HEK293 (cell line): ENCODE data around the gene NMD3.

ENCODE experiments used
- GLI2 ChIP-seq: fragments of 450-650 bp; formaldehyde crosslinking; IDR thresholded peaks from 2 replicates; pipeline ENCODE4; 2017; ENCODE audit warnings: missing biosample characterization, missing genetic modification characterization, low read depth, borderline replicate concordance
- GLIS2 ChIP-seq: fragments of 450-650 bp; formaldehyde crosslinking; IDR thresholded peaks from 2 replicates; pipeline ENCODE4 v1.5.1; 2016; ENCODE audit warnings: missing biosample characterization, missing genetic modification characterization
- HOXC10 ChIP-seq: sonication (generic); formaldehyde crosslinking; IDR thresholded peaks from 2 replicates; pipeline ENCODE4 v1.8.1; 2023; ENCODE audit warnings: mild to moderate bottlenecking, missing genetic modification reagents
- KLF7 ChIP-seq: fragments of 450-650 bp; formaldehyde crosslinking; IDR thresholded peaks from 2 replicates; pipeline ENCODE4 v1.5.1; 2016; ENCODE audit warnings: missing biosample characterization, missing genetic modification characterization, borderline replicate concordance
- REPIN1 ChIP-seq: fragments of 450-650 bp; formaldehyde crosslinking; IDR thresholded peaks from 2 replicates; pipeline ENCODE4 v1.5.1; 2017; ENCODE audit warnings: missing biosample characterization, missing genetic modification characterization, low read depth
- YY2 ChIP-seq: fragments of 450-650 bp; formaldehyde crosslinking; IDR thresholded peaks from 2 replicates; pipeline ENCODE4 v1.5.1; 2016; ENCODE audit warnings: missing biosample characterization, missing genetic modification characterization
- ZBTB1 ChIP-seq: fragments of 450-650 bp; formaldehyde crosslinking; IDR thresholded peaks from 2 replicates; pipeline ENCODE4 v1.5.1; 2016; ENCODE audit warnings: missing biosample characterization, missing genetic modification characterization
- ZEB2 ChIP-seq: fragments of 450-650 bp; formaldehyde crosslinking; IDR thresholded peaks from 2 replicates; pipeline ENCODE4 v1.5.1; 2016; ENCODE audit warnings: missing biosample characterization, missing genetic modification characterization
- ZFP3 ChIP-seq: fragments of 450-650 bp; formaldehyde crosslinking; IDR thresholded peaks from 2 replicates; pipeline ENCODE4 v1.5.1; 2016; ENCODE audit warnings: low read depth, missing biosample characterization, missing genetic modification characterization
- ZNF266 ChIP-seq: fragments of 450-650 bp; formaldehyde crosslinking; IDR thresholded peaks from 2 replicates; pipeline ENCODE4 v1.5.1; 2016; ENCODE audit warnings: missing biosample characterization, missing genetic modification characterization, low read depth
- ZNF324 ChIP-seq: fragments of 450-650 bp; formaldehyde crosslinking; IDR thresholded peaks from 2 replicates; pipeline ENCODE4 v1.5.1; 2016; ENCODE audit warnings: missing biosample characterization, missing genetic modification characterization
- ZNF350 ChIP-seq: fragments of 450-650 bp; formaldehyde crosslinking; IDR thresholded peaks from 2 replicates; pipeline ENCODE4 v1.5.0; 2017; ENCODE audit warnings: missing biosample characterization, mild to moderate bottlenecking, missing genetic modification characterization
- ZNF404 ChIP-seq: fragments of 450-650 bp; formaldehyde crosslinking; IDR thresholded peaks from 2 replicates; pipeline ENCODE4 v1.5.1; 2017; ENCODE audit warnings: missing biosample characterization, missing genetic modification characterization
- ZNF473 ChIP-seq: fragments of 450-650 bp; formaldehyde crosslinking; IDR thresholded peaks from 2 replicates; pipeline ENCODE4 v1.5.1; 2017; ENCODE audit warnings: missing biosample characterization, missing genetic modification characterization
- ZNF510 ChIP-seq: fragments of 450-650 bp; formaldehyde crosslinking; IDR thresholded peaks from 2 replicates; pipeline ENCODE4 v1.5.1; 2018; ENCODE audit warnings: mild to moderate bottlenecking, missing genetic modification characterization, missing biosample characterization; ENCODE audit not compliant: insufficient replicate concordance
- ZNF530 ChIP-seq: fragments of 450-650 bp; formaldehyde crosslinking; IDR thresholded peaks from 2 replicates; pipeline ENCODE4 v1.5.1; 2016; ENCODE audit warnings: low read depth, missing biosample characterization, missing genetic modification characterization
- ZNF549 ChIP-seq: fragments of 450-650 bp; IDR thresholded peaks from 2 replicates; pipeline ENCODE4 v1.5.1; 2018; ENCODE audit warnings: missing biosample characterization, missing genetic modification characterization, mild to moderate bottlenecking, inconsistent platforms, moderate library complexity
- ZNF785 ChIP-seq: fragments of 450-650 bp; formaldehyde crosslinking; IDR thresholded peaks from 2 replicates; pipeline ENCODE4 v1.5.1; 2016; ENCODE audit warnings: missing biosample characterization, missing genetic modification characterization
- ZSCAN16 ChIP-seq: fragments of 450-650 bp; formaldehyde crosslinking; IDR thresholded peaks from 2 replicates; pipeline ENCODE4 v1.5.1; 2016; ENCODE audit warnings: missing biosample characterization, missing genetic modification characterization
- ZXDB ChIP-seq: fragments of 450-650 bp; formaldehyde crosslinking; IDR thresholded peaks from 2 replicates; pipeline ENCODE4 v1.5.1; 2016; ENCODE audit warnings: missing biosample characterization, missing genetic modification characterization
- TF ChIP-seq, protein P1 (sequence below): fragments of 450-650 bp; formaldehyde crosslinking; IDR thresholded peaks from 2 replicates; pipeline ENCODE4 v1.5.1; 2016; ENCODE audit warnings: missing biosample characterization, missing genetic modification characterization
- TF ChIP-seq, protein P2 (sequence below): fragments of 450-650 bp; formaldehyde crosslinking; IDR thresholded peaks from 2 replicates; pipeline ENCODE4 v1.5.1; 2016; ENCODE audit warnings: missing biosample characterization, missing genetic modification characterization, borderline replicate concordance
- TF ChIP-seq, protein P3 (sequence below): fragments of 450-650 bp; formaldehyde crosslinking; conservative IDR thresholded peaks from 2 replicates; pipeline ENCODE4 v1.5.1; 2016; ENCODE audit warnings: low read depth, missing biosample characterization, missing genetic modification characterization
- TF ChIP-seq, protein P4 (sequence below): fragments of 450-650 bp; formaldehyde crosslinking; IDR thresholded peaks from 2 replicates; pipeline ENCODE4 v1.5.1; 2016; ENCODE audit warnings: missing biosample characterization, missing genetic modification characterization
- TF ChIP-seq, protein P5 (sequence below): fragments of 450-650 bp; IDR thresholded peaks from 2 replicates; pipeline ENCODE4 v1.5.1; 2018; ENCODE audit warnings: missing biosample characterization, mild to moderate bottlenecking, missing genetic modification characterization
- TF ChIP-seq, protein P6 (sequence below): fragments of 450-650 bp; formaldehyde crosslinking; IDR thresholded peaks from 2 replicates; pipeline ENCODE4 v1.5.1; 2017; ENCODE audit warnings: missing biosample characterization, mild to moderate bottlenecking, missing genetic modification characterization, moderate library complexity

Gene NMD3

DNA sequence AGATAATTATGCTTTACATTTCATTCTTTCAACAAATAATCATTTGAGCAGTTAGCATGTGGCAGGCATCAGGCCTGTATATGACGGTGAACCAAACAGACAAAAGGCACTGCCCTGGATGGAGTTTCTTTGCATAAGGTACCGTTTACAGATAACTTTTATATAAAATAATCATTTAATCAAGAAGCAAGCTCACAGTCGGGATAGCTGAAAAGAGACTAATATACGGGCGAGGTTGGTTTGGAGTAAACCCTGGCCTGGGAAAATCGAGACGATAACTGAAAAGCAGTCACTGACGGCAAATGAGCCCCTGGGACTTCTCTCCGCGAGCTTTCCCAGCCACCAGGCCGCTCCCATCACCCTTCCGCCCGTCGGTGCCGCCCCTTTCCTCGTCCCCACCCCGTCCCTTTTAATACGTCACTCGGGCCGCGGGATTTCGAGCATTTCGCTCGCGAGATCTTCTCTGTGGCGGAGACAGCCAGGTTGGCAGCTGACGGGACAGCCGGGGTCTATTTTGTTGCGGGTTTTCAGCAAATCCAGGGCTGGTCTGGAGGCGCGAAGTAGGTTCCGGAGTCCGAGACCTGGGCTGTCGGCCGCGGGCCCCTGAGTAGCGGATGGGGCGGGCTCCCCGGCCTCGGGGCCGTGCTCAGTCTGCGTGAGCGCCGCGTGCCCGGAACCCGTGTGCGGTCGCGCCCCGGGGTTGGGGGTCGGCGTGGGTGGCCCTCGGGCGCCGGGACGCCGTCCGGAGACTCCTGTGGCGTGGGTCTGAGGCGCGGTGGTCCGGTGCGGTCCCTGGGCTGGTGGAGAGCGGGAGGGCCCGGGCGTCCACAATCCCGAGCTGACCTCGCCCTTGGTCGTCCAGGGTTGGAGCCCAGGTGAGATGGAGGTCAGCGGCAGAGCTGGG, at the start of gene NMD3 (continued):
- TF ChIP-seq, protein P1, sequence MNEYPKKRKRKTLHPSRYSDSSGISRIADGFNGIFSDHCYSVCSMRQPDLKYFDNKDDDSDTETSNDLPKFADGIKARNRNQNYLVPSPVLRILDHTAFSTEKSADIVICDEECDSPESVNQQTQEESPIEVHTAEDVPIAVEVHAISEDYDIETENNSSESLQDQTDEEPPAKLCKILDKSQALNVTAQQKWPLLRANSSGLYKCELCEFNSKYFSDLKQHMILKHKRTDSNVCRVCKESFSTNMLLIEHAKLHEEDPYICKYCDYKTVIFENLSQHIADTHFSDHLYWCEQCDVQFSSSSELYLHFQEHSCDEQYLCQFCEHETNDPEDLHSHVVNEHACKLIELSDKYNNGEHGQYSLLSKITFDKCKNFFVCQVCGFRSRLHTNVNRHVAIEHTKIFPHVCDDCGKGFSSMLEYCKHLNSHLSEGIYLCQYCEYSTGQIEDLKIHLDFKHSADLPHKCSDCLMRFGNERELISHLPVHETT = no peak
- TF ChIP-seq KLF7 (tag by site-specific recombination) = no peak
- TF ChIP-seq ZBTB1 (tag by site-specific recombination) = no peak
- TF ChIP-seq, protein P2, sequence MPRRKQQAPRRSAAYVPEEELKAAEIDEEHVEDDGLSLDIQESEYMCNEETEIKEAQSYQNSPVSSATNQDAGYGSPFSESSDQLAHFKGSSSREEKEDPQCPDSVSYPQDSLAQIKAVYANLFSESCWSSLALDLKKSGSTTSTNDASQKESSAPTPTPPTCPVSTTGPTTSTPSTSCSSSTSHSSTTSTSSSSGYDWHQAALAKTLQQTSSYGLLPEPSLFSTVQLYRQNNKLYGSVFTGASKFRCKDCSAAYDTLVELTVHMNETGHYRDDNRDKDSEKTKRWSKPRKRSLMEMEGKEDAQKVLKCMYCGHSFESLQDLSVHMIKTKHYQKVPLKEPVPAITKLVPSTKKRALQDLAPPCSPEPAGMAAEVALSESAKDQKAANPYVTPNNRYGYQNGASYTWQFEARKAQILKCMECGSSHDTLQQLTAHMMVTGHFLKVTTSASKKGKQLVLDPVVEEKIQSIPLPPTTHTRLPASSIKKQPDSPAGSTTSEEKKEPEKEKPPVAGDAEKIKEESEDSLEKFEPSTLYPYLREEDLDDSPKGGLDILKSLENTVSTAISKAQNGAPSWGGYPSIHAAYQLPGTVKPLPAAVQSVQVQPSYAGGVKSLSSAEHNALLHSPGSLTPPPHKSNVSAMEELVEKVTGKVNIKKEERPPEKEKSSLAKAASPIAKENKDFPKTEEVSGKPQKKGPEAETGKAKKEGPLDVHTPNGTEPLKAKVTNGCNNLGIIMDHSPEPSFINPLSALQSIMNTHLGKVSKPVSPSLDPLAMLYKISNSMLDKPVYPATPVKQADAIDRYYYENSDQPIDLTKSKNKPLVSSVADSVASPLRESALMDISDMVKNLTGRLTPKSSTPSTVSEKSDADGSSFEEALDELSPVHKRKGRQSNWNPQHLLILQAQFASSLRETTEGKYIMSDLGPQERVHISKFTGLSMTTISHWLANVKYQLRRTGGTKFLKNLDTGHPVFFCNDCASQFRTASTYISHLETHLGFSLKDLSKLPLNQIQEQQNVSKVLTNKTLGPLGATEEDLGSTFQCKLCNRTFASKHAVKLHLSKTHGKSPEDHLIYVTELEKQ (tag by site-specific recombination) = no peak
- no peak for TF ChIP-seq ZSCAN16 (tag by site-specific recombination)
- no peak for TF ChIP-seq ZNF473 (tag by site-specific recombination)
- TF ChIP-seq ZNF324 (tag by site-specific recombination) = no peak
- TF ChIP-seq ZNF266 (tag by site-specific recombination) = no peak
- TF ChIP-seq, protein P3, sequence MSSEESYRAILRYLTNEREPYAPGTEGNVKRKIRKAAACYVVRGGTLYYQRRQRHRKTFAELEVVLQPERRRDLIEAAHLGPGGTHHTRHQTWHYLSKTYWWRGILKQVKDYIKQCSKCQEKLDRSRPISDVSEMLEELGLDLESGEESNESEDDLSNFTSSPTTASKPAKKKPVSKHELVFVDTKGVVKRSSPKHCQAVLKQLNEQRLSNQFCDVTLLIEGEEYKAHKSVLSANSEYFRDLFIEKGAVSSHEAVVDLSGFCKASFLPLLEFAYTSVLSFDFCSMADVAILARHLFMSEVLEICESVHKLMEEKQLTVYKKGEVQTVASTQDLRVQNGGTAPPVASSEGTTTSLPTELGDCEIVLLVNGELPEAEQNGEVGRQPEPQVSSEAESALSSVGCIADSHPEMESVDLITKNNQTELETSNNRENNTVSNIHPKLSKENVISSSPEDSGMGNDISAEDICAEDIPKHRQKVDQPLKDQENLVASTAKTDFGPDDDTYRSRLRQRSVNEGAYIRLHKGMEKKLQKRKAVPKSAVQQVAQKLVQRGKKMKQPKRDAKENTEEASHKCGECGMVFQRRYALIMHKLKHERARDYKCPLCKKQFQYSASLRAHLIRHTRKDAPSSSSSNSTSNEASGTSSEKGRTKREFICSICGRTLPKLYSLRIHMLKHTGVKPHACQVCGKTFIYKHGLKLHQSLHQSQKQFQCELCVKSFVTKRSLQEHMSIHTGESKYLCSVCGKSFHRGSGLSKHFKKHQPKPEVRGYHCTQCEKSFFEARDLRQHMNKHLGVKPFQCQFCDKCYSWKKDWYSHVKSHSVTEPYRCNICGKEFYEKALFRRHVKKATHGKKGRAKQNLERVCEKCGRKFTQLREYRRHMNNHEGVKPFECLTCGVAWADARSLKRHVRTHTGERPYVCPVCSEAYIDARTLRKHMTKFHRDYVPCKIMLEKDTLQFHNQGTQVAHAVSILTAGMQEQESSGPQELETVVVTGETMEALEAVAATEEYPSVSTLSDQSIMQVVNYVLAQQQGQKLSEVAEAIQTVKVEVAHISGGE (tag by site-specific recombination) = peak; percentile 87
- no peak for TF ChIP-seq REPIN1 (tag by site-specific recombination)
- TF ChIP-seq GLIS2 = peak; percentile 73
- no peak for TF ChIP-seq GLI2 (tag by site-specific recombination)
- TF ChIP-seq, protein P4, sequence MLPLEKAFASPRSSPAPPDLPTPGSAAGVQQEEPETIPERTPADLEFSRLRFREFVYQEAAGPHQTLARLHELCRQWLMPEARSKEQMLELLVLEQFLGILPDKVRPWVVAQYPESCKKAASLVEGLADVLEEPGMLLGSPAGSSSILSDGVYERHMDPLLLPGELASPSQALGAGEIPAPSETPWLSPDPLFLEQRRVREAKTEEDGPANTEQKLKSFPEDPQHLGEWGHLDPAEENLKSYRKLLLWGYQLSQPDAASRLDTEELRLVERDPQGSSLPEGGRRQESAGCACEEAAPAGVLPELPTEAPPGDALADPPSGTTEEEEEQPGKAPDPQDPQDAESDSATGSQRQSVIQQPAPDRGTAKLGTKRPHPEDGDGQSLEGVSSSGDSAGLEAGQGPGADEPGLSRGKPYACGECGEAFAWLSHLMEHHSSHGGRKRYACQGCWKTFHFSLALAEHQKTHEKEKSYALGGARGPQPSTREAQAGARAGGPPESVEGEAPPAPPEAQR (tag by site-specific recombination) = no peak
- TF ChIP-seq ZXDB (tag by site-specific recombination) = peak; percentile 73
- TF ChIP-seq YY2 (tag by site-specific recombination) = no peak
- no peak for TF ChIP-seq HOXC10 (CRISPR knock-in tag)
- TF ChIP-seq ZNF549 (tag by site-specific recombination) = no peak
- no peak for TF ChIP-seq ZNF785 (tag by site-specific recombination)
- no peak for TF ChIP-seq ZNF530 (tag by site-specific recombination)
- TF ChIP-seq ZEB2 (tag by site-specific recombination) = no peak
- TF ChIP-seq ZNF404 (tag by site-specific recombination) = no peak
- no peak for TF ChIP-seq ZNF510 (tag by site-specific recombination)
- TF ChIP-seq, protein P5, sequence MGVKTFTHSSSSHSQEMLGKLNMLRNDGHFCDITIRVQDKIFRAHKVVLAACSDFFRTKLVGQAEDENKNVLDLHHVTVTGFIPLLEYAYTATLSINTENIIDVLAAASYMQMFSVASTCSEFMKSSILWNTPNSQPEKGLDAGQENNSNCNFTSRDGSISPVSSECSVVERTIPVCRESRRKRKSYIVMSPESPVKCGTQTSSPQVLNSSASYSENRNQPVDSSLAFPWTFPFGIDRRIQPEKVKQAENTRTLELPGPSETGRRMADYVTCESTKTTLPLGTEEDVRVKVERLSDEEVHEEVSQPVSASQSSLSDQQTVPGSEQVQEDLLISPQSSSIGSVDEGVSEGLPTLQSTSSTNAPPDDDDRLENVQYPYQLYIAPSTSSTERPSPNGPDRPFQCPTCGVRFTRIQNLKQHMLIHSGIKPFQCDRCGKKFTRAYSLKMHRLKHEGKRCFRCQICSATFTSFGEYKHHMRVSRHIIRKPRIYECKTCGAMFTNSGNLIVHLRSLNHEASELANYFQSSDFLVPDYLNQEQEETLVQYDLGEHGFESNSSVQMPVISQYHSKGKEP (tag by site-specific recombination) = no peak
- no peak for TF ChIP-seq ZNF350 (tag by site-specific recombination)
- TF ChIP-seq ZFP3 = no peak
- TF ChIP-seq, protein P6, sequence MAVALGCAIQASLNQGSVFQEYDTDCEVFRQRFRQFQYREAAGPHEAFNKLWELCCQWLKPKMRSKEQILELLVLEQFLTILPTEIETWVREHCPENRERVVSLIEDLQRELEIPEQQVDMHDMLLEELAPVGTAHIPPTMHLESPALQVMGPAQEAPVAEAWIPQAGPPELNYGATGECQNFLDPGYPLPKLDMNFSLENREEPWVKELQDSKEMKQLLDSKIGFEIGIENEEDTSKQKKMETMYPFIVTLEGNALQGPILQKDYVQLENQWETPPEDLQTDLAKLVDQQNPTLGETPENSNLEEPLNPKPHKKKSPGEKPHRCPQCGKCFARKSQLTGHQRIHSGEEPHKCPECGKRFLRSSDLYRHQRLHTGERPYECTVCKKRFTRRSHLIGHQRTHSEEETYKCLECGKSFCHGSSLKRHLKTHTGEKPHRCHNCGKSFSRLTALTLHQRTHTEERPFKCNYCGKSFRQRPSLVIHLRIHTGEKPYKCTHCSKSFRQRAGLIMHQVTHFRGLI = no peak
